Endodermal cell (in vitro differentiated cells): ENCODE data around the gene TOPAZ1. TPM values are rescaled to one million over a fixed set of nuclear protein-coding genes. Genes with fewer than 3 reads are reported as not detected.

Experiments
- DNase-seq: peaks from one replicate; pipeline ENCODE4 v3.0.0-alpha.2; 2017
- H3K27ac ChIP-seq: 2 replicates; pipeline ENCODE4 v1.5.1; 2013; ENCODE audit warnings: mild to moderate bottlenecking, low read depth, low read length, moderate library complexity
- H3K27me3 ChIP-seq: 2 replicates; pipeline ENCODE4 v1.6.1; 2013; ENCODE audit warnings: mild to moderate bottlenecking, low read length, moderate library complexity; ENCODE audit not compliant: insufficient read depth, control insufficient read depth, poor library complexity, severe bottlenecking
- H3K36me3 ChIP-seq: 2 replicates; pipeline ENCODE4 v1.7.0; 2013; ENCODE audit warnings: mild to moderate bottlenecking, low read length, moderate library complexity; ENCODE audit not compliant: control insufficient read depth, insufficient read depth
- H3K4me1 ChIP-seq: one replicate; pipeline ENCODE4 v1.7.0; 2013; ENCODE audit warnings: low read length; ENCODE audit not compliant: control insufficient read depth, insufficient read depth
- H3K4me3 ChIP-seq: 2 replicates; pipeline ENCODE4 v1.5.1; 2013; ENCODE audit warnings: mild to moderate bottlenecking, low read length, moderate library complexity
- H3K9ac ChIP-seq: 2 replicates; pipeline ENCODE4 v1.6.1; 2013; ENCODE audit warnings: mild to moderate bottlenecking, low read length, moderate library complexity; ENCODE audit not compliant: poor library complexity, severe bottlenecking; ENCODE audit errors: extremely low read depth
- H3K9me3 ChIP-seq: 2 replicates; pipeline ENCODE4 v1.6.1; 2013; ENCODE audit warnings: mild to moderate bottlenecking, low read length, moderate library complexity; ENCODE audit not compliant: control insufficient read depth
- H3K27ac Mint-ChIP-seq: 2 replicates; pipeline ENCODE4 v1.8.0; 2020; ENCODE audit warnings: mixed read lengths
- H3K27me3 Mint-ChIP-seq: 2 replicates; pipeline ENCODE4 v1.8.0; 2021; ENCODE audit warnings: mild to moderate bottlenecking, mixed read lengths; ENCODE audit not compliant: insufficient read depth
- H3K36me3 Mint-ChIP-seq: 2 replicates; pipeline ENCODE4 v1.8.0; 2020; ENCODE audit warnings: low read depth, mixed read lengths
- H3K4me1 Mint-ChIP-seq: 2 replicates; pipeline ENCODE4 v1.8.0; 2020; ENCODE audit warnings: mixed read lengths
- H3K4me3 Mint-ChIP-seq: 2 replicates; pipeline ENCODE4 v1.8.0; 2020; ENCODE audit warnings: mild to moderate bottlenecking, moderate library complexity, mixed read lengths
- H3K9me3 Mint-ChIP-seq: 2 replicates; pipeline ENCODE4 v1.8.0; 2020; ENCODE audit warnings: mild to moderate bottlenecking, mixed read lengths
- WGBS, 2 experiments: methylation state at CpG; one replicate each; pipeline versions ENCODE4 v1.1.5 to v1.1.7; 2013; ENCODE audit warnings: missing lambda C conversion rate in 2 of 2, mixed read lengths in 1 of 2; ENCODE audit not compliant: insufficient coverage in 1 of 2, insufficient read length in 1 of 2; 5-methylcytosine and 5-hydroxymethylcytosine counted together
- total RNA-seq, 2 donors: library from RNA; stranded (reverse); fragmentation: NEBNext Ultra II Directional in 1 of 2; extraction: Animal tissue kit (Norgen Biotek cat#: 25700) in 1 of 2; gene quantifications; 2 replicates in 1 of 2; 3 replicates in 1 of 2; pipeline ENCODE4 v1.2.1, GENCODE V29; 2021
- TF ChIP-seq, protein P1 (sequence below): fragments of 200-600 bp; sonication (generic); conservative IDR thresholded peaks from 2 replicates; pipeline ENCODE4 v1.5.0; 2021; ENCODE audit warnings: antibody characterized with exemption, mild to moderate bottlenecking

TOPAZ1 gene
- total RNA-seq, 2 donors from 2014 or later, result not detected

DNA sequence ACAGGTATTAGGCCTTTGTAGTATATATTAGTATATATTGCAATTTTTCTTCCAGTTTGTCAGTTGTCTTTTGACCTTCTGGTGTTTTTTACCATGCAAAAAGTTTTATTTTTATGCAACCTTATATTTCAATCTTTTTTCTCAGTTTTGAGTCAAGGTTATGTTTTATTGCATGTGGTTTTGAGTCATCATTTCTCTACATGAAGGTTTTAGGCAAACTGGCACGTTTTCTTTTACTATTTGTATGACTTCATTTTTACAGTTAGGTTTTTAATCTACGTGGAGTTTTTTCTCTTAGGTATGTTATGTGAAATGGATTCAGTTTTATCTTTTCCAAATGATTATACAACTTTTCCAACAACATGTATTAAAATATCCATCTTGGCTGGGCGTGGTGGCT, 60.1 kb downstream of the TOPAZ1 start:
- Histone ChIP-seq H3K36me3 (no peaks in the 10 kb centered on the region), H3K4me3 (no peak overlapping the region), H3K4me1 (no peaks in the 10 kb centered on the region), H3K27me3 (peaks cover 7% of the 10 kb centered on the region), H3K27ac (no peak overlapping the region), H3K9ac (no peak overlapping the region), H3K9me3 (no peaks in the 10 kb centered on the region)
- no peaks in the 10 kb centered on the region for H3K9me3 Mint-ChIP-seq
- WGBS, 2 experiments, result 89 to 91% methylated on average over 1 to 2 of the region's 3 CpGs
- H3K27me3 Mint-ChIP-seq, result no peaks in the 10 kb centered on the region
- no peak for DNase-seq
- TF ChIP-seq, protein P1, sequence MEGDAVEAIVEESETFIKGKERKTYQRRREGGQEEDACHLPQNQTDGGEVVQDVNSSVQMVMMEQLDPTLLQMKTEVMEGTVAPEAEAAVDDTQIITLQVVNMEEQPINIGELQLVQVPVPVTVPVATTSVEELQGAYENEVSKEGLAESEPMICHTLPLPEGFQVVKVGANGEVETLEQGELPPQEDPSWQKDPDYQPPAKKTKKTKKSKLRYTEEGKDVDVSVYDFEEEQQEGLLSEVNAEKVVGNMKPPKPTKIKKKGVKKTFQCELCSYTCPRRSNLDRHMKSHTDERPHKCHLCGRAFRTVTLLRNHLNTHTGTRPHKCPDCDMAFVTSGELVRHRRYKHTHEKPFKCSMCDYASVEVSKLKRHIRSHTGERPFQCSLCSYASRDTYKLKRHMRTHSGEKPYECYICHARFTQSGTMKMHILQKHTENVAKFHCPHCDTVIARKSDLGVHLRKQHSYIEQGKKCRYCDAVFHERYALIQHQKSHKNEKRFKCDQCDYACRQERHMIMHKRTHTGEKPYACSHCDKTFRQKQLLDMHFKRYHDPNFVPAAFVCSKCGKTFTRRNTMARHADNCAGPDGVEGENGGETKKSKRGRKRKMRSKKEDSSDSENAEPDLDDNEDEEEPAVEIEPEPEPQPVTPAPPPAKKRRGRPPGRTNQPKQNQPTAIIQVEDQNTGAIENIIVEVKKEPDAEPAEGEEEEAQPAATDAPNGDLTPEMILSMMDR, result no peak
- no peaks in the 10 kb centered on the region for H3K36me3 Mint-ChIP-seq
- H3K4me3 Mint-ChIP-seq, result no peak overlapping the region
- no peaks in the 10 kb centered on the region for H3K4me1 Mint-ChIP-seq
- no peak overlapping the region for H3K27ac Mint-ChIP-seq

DNA sequence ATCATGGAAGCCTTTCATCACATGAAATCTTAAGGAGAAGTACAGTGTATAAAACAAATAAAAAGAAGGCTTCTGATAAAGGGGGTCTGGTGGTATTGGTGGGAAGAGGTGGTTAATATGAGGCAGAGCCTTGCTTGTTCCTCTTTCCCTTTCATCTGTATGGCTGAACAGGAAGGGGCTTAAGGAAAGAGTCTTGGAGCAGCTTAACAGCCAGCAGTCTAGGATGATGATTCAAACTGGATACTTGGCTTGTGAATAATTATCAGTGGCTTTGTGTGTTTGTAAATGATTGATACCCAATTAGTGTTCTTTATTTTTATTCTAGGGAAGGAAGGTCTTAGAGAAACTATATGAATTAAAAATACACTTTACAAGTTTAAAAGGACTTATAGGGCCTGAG, 67.8 kb downstream of the TOPAZ1 start:
- H3K36me3 ChIP-seq, result no peaks in the 10 kb centered on the region
- Mint-ChIP-seq H3K27ac (no peak overlapping the region), H3K27me3 (no peaks in the 10 kb centered on the region), H3K36me3 (no peaks in the 10 kb centered on the region), H3K9me3 (no peaks in the 10 kb centered on the region), H3K4me3 (no peak overlapping the region), H3K4me1 (no peaks in the 10 kb centered on the region)
- TF ChIP-seq, protein P1, result no peak
- no peaks in the 10 kb centered on the region for H3K27me3 ChIP-seq
- no peak overlapping the region for H3K9ac ChIP-seq
- H3K4me3 ChIP-seq, result no peak overlapping the region
- no peaks in the 10 kb centered on the region for H3K4me1 ChIP-seq
- no peak overlapping the region for H3K27ac ChIP-seq
- H3K9me3 ChIP-seq, result no peaks in the 10 kb centered on the region
- no peak for DNase-seq

DNA sequence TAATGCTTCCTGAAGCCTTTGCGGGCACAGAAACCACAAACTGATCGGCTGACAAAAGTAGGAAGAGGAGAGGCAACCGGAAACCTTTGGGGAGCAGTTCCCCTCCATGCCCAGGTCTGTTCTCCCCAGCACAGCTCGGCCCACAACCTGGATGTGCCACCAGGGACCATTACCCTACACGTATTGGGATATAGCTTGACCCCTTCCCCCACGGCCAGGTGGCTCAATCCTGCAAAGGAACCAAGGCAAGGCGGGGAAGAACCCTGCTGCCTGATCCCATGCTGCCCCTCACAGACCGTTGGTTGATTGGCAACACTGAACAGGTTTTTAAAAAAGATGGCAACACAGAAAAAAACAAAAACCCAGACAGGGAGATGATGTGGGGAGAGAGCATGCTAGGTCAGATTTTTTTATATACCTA, 77.2 kb downstream of the TOPAZ1 start:
- no peak overlapping the region for H3K27ac Mint-ChIP-seq
- no peaks in the 10 kb centered on the region for H3K9me3 Mint-ChIP-seq
- no peak overlapping the region for H3K4me3 Mint-ChIP-seq
- H3K9ac ChIP-seq, result no peak overlapping the region
- H3K9me3 ChIP-seq, result no peaks in the 10 kb centered on the region
- no peaks in the 10 kb centered on the region for H3K36me3 Mint-ChIP-seq
- peaks cover 1% of the 10 kb centered on the region for H3K27me3 Mint-ChIP-seq
- H3K4me3 ChIP-seq, result no peak overlapping the region
- H3K4me1 ChIP-seq, result no peaks in the 10 kb centered on the region
- H3K36me3 ChIP-seq, result no peaks in the 10 kb centered on the region
- peaks cover 12% of the 10 kb centered on the region for H3K4me1 Mint-ChIP-seq
- no peak overlapping the region for H3K27ac ChIP-seq
- 63 to 100% methylated on average over 1 to 8 of the region's 8 CpGs for WGBS, 2 experiments
- DNase-seq, result peak; percentile 85
- TF ChIP-seq, protein P1, result peak; percentile 59
- H3K27me3 ChIP-seq, result no peaks in the 10 kb centered on the region
